HFF-Myc (cell line): Measurements from ENCODE around the gene EIF4A3.

ENCODE experiments used
- DNase-seq: peaks from one replicate; pipeline ENCODE4 v3.0.0-alpha.2; 2011; ENCODE audit warnings: low read depth; ENCODE audit errors: extremely low read depth
- H3K4me3 ChIP-seq: replicated peaks from 2 replicates; pipeline ENCODE4 v1.5.1; 2011; ENCODE audit warnings: low read depth, mild to moderate bottlenecking, control low read depth, low read length
- CTCF ChIP-seq: IDR thresholded peaks from 2 replicates; pipeline ENCODE4 v1.5.1; 2012; ENCODE audit warnings: mild to moderate bottlenecking, low read depth, low read length, control low read depth; ENCODE audit errors: missing control alignments

The EIF4A3 gene

GRCh38 chr17:80142929-80143328 is 4.0 kb downstream of the EIF4A3 start:
- no peak overlapping the region for H3K4me3 ChIP-seq
- no peak for TF ChIP-seq CTCF
- no peak for DNase-seq

- no peak for TF ChIP-seq CTCF
- no peak overlapping the region for H3K4me3 ChIP-seq
- DNase-seq = no peak
These were observed 5.3 kb downstream of the EIF4A3 start for GRCh38 chr17:80141463-80142165.

- DNase-seq = no peak
- no peak for TF ChIP-seq CTCF
- no peak overlapping the region for H3K4me3 ChIP-seq
These were observed 8.0 kb downstream of the EIF4A3 start for GRCh38 chr17:80138856-80139426.

GRCh38 chr17:80137131-80137530 is 9.8 kb downstream of the EIF4A3 start:
- no peak for TF ChIP-seq CTCF
- DNase-seq = no peak
- H3K4me3 ChIP-seq = no peak overlapping the region

GRCh38 chr17:80133626-80133970 is 13.3 kb downstream of the EIF4A3 start:
- DNase-seq = no peak
- no peak for TF ChIP-seq CTCF
- H3K4me3 ChIP-seq = no peak overlapping the region

GRCh38 chr17:80132906-80133625 is 13.9 kb downstream of the EIF4A3 start:
- H3K4me3 ChIP-seq = no peak overlapping the region
- DNase-seq = no peak
- TF ChIP-seq CTCF = no peak

- no peak overlapping the region for H3K4me3 ChIP-seq
- DNase-seq = no peak
- TF ChIP-seq CTCF = no peak
These were observed 15.9 kb downstream of the EIF4A3 start for GRCh38 chr17:80130992-80131391.
